Spleen (tissue), 7 donors: Measurements from ENCODE around the gene KLHL5.

Source experiments
- POLR2A ChIP-seq, 3 donors: fragments of 450-650 bp; IDR thresholded peaks; one replicate each; pipeline ENCODE4 v1.5.1; 2017; ENCODE audit warnings: antibody characterized with exemption in 3 of 3, mild to moderate bottlenecking in 1 of 3
- POLR2AphosphoS5 ChIP-seq, 3 donors: sonication (generic); formaldehyde crosslinking; IDR thresholded peaks; one replicate each; pipeline ENCODE4 v1.5.1; 2017; ENCODE audit warnings: antibody characterized with exemption in 3 of 3
- TF ChIP-seq, protein P1 (sequence below), 11 experiments: fragments of 200-600 bp in 7 of 11; fragments of 450-650 bp in 4 of 11; sonication (generic) in 4 of 11; IDR thresholded peaks in 8 of 11; conservative IDR thresholded peaks in 3 of 11; 1 replicate in 7 of 11; 2 replicates in 4 of 11; pipeline versions ENCODE4 v1.4.0 to v1.8.0; 2016 to 2021; ENCODE audit warnings: antibody characterized with exemption in 11 of 11, inconsistent platforms in 4 of 11, mild to moderate bottlenecking in 1 of 11
- donor health status: DM: no; HTN: no; CAD: no; lungs with moderate emphysema.
- donor health status: DM: no; HTN: no; CAD: no.
- donor health status: DM: no; HTN: no; CAD: no.

DNA sequence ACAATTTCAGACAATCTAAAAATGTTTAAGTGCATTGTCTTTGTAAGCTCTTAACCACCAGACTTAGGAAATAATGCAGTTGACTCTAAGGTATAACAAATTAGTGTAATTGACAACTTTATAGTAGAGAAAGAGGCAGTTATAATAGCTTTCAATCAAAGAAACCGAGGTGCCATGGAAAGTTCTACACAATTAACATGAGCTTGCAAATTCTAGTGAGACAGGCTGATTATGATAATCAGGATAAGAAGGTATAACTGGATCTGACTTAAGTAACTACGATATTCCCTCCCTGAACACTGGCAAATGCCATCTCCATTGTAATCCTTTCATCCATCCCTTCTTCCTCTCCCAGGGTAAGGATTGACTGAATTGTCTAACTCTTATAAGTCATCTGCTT is 11.4 kb upstream of the KLHL5 start:
- TF ChIP-seq, protein P1, sequence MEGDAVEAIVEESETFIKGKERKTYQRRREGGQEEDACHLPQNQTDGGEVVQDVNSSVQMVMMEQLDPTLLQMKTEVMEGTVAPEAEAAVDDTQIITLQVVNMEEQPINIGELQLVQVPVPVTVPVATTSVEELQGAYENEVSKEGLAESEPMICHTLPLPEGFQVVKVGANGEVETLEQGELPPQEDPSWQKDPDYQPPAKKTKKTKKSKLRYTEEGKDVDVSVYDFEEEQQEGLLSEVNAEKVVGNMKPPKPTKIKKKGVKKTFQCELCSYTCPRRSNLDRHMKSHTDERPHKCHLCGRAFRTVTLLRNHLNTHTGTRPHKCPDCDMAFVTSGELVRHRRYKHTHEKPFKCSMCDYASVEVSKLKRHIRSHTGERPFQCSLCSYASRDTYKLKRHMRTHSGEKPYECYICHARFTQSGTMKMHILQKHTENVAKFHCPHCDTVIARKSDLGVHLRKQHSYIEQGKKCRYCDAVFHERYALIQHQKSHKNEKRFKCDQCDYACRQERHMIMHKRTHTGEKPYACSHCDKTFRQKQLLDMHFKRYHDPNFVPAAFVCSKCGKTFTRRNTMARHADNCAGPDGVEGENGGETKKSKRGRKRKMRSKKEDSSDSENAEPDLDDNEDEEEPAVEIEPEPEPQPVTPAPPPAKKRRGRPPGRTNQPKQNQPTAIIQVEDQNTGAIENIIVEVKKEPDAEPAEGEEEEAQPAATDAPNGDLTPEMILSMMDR (IDR thresholded peaks at IDR 0.05 in 8 of 11, conservative IDR thresholded peaks at IDR 0.05 in 3 of 11) = no peak
- TF ChIP-seq POLR2A (IDR thresholded peaks at IDR 0.05) (no peak), POLR2AphosphoS5 (IDR thresholded peaks at IDR 0.05) (no peak)
